HG02798 (cell line): ENCODE results near the gene CXCL13.
"Not testable (repeated sequence)": the region's sequence is repeated elsewhere in the genome, so short reads cannot be mapped to it uniquely, and the experiment has no call there.

Experiments
- ATAC-seq: cut with Tn5 transposase; IDR thresholded peaks from one replicate; pipeline ENCODE4 v1.9.1; 2021; ENCODE audit warnings: mild to moderate bottlenecking; ENCODE audit not compliant: unreplicated experiment, poor library complexity

CXCL13 gene

DNA sequence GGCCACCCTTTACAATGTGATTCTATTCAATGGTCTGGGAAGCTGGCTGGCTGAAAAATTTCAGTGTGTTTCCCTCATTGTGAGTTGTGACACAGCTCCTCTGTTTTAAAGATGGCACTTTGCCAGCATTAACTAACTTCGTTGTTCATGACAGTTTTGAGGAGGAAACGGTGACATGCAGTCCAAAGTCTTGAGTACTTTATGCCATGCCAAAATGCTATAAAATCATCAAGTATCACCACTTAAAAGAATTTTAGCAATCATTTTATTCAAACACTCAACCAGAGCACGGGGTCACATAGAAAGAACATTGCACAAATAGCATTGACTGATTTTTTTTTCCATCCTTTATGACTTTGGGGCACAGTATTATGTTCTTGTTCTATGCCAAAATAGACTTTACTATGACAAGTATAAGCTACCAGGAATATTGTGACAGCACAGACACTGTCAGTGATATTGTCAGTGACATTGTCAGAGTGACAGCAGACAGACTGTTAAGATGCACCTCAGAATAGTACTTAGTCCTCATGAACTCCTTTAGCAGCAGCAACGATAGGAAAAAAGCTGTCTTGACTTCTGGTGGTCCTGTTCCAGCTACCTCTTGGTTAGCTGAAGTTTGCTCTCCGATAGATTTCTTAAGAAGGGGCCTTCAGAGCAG is 46.7 kb downstream of the CXCL13 start:
- no peak for ATAC-seq

DNA sequence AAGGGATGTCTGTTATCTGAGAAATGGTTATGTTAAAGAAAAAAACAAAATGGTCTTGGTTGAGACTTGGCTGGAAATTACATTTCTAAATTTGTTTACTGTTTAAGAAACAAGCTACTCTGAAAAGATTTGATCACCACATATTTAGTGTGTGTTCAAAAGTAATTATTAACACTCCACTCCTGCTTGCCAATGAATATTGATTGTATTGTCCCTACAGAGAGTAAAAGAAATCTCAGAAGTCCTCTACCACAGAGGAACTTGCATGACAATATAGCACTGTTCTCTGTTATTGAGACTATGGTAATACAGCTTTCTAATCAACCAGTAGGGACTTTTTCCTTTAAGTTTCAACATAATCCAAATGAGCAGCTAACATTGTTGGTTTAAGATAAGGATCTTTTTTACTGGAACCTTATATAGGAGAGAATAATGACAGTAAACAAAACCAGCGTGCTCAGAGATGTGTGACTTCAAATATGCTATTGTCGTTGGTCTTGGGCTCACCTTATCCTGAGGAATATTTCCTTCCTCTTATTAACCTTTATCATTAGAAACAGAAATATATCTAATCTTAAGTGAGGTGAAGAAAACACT is 47.6 kb downstream of the CXCL13 start:
- no peak for ATAC-seq

DNA sequence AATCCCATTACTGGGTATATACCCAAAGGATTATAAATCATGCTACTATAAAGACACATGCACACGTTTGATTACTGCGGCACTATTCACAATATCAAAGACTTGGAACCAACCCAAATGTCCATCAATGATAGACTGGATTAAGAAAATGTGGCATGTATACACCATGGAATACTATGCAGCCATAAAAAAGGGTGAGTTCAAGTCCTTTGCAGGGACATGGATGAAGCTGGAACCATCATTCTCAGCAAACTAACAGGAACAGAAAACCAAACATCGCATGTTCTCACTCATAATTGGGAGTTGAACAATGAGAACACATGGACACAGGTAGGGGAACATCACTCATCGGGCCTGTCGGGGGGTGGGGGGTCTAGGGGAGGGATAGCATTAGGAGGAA is 54.7 kb downstream of the CXCL13 start:
- ATAC-seq = not testable (repeated sequence)
